ENCODE measurements around the gene OR6A2.
"Not testable (repeated sequence)": the region's sequence is repeated elsewhere in the genome, so short reads cannot be mapped to it uniquely, and the experiment has no call there.

The OR6A2 gene

DNA sequence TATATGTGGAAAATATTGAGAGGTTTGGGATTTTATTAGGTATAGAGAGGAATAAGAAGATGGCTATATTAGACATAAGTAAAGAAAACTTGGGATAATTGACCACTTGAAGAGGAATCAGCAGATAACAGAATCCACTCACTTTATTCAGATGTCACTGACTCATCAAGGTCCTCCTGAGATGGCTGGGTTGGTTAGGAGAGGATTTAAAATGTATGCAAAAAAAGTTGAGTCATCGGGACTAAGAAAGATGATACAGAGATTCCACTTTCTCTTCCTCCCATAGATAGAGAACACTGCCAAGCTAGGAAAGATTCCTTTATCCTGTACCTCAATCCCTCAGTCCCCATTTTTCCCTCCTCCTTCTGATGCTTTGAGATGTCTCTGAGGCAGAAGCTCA, at the start of gene OR6A2:
TSS of gene OR6A2 (minus strand) at position 288 of the 400 bp plus-strand sequence. CDS start 3,981 bp downstream, outside the sequence.
- no peak for DNase-seq (ENCODE audit: low read depth in 4 of 4, low spot score in 1 of 4)

GRCh38 chr11:6845383-6845782, 45.9 kb upstream of the OR6A2 start, which contains the start of gene OR10A5:
Gene OR10A5 (plus strand): TSS chr11:6845683. CDS start chr11:6845683, 0 bp downstream.
- no peak for DNase-seq (ENCODE audit: low read depth in 4 of 4, low spot score in 1 of 4)

DNA sequence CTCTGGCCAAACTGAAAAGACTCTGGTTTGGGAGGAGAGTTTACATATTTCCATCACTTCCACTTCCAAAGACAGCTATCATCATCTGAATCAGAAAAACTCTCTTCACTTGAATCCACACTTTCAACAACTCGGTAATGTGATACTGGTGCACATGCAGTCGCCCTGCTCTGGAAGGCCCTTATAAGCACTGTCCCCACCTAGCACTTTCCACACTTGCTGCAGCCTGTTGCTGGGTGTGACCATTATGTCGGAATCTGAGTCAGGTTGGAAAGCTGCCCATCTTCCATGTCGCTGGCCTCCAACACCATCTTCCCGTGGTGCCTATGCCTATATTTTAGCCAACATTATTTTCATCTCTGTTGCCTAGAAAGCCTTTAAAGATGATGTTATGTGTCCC, 44.9 kb upstream of the OR6A2 start:
- no peak for DNase-seq (ENCODE audit: low read depth in 4 of 4, low spot score in 1 of 4)

DNA sequence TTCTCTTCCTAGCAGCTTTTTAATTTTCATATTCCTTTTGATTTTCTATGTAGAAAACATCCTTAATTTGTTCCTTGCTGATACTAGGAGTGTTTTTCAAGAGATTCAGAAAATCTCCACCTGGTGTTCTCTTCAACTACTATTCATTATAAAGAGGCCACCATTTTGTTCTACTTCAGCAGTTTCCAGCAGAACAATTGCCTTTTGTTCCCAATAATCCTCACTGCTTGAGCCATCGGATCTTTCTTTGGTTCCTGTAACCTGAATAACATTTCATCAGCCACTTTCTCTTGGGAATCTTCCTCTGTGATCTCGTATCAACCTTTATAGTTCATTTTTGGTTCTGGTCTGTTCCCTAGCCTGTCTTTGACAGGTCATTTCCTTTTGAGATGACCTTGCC, 44.2 kb upstream of the OR6A2 start:
- no peak for DNase-seq (ENCODE audit: low read depth in 4 of 4, low spot score in 1 of 4)

GRCh38 chr11:6841694-6842093, 42.2 kb upstream of the OR6A2 start:
- DNase-seq (ENCODE audit: low read depth in 4 of 4, low spot score in 1 of 4): no peak

- DNase-seq (ENCODE audit: low read depth in 4 of 4, low spot score in 1 of 4): no peak
Measured at GRCh38 chr11:6834021-6834420, 34.5 kb upstream of the OR6A2 start.

DNA sequence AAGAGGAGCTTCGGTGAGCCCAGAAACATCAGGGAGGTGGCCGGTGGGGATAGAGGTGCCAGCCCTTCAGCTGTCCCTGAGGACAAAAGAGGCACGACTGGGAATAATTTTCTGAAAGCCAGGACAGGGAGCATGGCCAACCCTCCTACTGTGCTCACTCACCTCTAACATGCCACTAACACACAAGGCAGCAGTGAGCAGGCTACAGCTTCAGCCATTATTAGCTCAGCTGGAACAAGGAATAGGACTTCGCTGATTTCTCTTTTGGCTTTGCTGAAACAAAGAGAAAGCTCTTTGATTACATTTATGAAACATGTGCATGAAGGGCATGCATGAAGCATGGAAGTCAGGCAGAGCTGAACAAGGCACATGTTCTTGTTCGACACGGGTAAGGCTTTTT, 33.9 kb upstream of the OR6A2 start:
- DNase-seq (ENCODE audit: low read depth in 4 of 4, low spot score in 1 of 4): no peak

DNA sequence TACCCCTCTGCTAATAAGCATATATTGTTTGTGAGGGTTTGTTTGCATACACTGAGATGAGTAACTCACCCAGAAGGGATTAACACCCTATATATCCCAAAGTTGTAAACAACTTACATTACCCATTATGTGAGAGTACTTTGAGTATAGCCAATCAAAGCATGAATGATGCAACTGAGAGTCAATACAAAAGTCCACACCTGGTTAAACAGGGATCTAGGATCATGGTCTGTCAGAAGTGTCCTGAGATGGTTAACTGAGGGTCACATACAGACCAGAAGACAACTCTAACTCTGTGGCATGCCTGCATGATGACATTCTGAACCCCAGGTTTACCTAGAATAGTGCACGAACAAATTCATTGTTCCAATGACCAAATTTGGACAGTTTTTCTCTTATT, 28.6 kb upstream of the OR6A2 start:
- DNase-seq (ENCODE audit: low read depth in 4 of 4, low spot score in 1 of 4): no peak

DNA sequence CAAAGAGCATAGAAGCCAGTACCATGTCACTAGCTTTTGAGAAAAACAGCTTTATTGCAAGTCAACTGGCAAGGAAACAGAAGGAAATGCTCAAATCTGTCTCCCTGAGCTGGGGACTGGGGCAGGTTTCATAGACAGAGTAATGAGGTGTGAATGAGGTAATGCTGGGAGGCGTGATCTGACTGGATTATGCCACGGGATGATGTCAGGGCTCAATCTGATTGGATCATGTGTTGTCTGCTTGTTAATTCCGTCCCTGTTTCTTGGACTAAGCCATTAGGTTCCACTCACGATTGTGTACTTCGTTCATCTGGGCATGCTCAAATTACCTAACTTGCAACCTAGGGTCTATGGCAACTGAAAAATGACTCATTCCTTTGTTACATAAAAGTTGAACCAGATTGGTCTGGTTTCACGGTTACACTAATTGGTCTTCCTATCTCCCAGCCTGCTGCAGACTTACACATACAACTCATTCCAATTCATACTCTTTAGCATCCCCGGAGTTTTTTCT, 25.8 kb upstream of the OR6A2 start:
- no peak for DNase-seq (ENCODE audit: low read depth in 4 of 4, low spot score in 1 of 4)

GRCh38 chr11:6824136-6824823, 24.8 kb upstream of the OR6A2 start:
- DNase-seq (ENCODE audit: low read depth in 4 of 4, low spot score in 1 of 4): no peak

DNA sequence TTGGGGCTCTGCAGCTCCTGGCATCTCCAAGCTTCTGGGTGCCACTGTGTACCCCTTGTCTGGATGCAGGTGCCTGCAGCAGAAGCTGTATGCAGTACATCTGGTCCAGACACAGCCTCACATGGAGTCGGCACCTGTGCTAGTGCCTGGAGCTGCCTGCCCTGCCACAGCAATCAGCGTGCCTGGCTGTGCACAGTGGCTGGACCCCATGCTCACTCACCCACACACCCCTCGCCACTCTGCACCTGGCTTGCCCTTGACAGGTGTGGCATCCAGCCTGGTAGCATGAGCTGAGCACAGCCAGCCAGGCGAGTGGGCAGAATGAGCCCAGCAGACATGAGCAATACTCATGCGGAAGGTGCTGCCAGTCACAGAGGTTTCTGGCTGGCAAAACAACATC, 19.5 kb upstream of the OR6A2 start:
- DNase-seq (ENCODE audit: low read depth in 4 of 4, low spot score in 1 of 4): no peak

GRCh38 chr11:6817694-6818093, 18.2 kb upstream of the OR6A2 start:
- DNase-seq (ENCODE audit: low read depth in 4 of 4, low spot score in 1 of 4): no peak

DNA sequence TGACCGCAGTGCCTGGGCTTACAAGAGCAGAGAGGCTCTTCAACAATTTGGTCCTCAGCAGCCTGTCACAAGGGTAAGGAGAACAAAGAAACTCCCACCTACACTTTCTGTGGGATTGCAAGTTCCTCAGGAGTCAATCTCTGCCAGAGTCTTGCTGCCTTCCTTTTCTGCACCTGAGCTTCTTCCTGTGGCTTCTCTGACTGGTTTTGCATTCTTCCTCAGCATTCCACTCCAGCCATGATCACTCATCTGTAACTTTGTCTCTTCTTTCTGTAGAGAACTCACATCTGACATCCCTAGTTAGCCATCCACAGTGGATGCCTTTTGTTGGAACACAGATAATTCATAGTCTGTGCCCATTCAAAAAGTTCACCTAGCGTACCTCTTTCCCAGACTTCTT, 14.2 kb upstream of the OR6A2 start:
- no peak for DNase-seq (ENCODE audit: low read depth in 4 of 4, low spot score in 1 of 4)

DNA sequence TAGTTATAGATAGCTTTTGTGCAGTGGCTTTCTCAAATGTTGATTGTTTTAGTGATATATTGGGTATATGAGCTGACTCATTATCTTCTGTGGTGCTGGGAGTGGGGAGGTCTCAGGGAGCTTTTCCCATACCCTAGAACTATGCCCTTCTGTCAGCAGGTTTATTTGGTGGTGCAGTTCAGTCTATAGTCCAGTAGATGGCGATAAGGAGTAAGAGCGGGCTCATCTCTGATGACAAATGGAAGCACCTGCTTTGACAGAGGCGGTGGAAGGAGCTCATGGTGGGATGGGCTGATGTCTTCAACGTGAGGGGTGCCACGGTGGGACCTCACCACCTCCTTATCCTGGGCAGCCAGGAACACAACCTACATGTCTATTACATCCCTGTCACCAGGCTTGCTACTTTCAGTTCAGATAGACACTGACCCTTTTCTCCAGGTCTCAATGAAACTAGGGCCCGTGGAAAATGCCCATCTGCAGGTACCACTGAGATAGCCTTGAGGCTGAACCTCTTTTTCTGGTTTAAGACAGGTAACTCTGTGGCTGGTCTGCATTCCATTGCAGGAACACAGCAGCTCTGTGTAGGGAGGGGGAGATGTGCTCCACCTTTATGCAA, 13.0 kb upstream of the OR6A2 start:
- DNase-seq (ENCODE audit: low read depth in 4 of 4, low spot score in 1 of 4): no peak

DNA sequence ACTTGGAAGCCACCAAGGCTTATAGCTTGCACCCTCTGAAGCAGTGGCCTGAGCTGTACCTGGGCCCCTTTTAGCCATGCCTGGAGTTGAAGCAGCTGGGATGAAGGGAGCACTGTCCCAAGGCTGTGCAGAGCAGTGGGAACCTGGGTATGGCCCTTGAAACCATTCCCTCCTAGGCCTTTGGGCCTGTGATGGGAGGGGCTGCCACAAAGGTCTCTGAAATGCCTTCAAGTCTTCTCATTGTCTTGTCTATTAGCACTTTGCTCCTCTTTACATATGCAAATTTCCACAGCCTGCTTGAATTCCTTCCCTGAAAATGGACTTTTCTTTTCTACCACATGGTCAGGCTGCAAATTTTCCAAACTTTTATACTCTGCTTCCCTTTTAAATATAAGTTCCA, 1.6 kb upstream of the OR6A2 start:
- not testable (repeated sequence) for DNase-seq (ENCODE audit: low read depth in 4 of 4, low spot score in 1 of 4)

DNA sequence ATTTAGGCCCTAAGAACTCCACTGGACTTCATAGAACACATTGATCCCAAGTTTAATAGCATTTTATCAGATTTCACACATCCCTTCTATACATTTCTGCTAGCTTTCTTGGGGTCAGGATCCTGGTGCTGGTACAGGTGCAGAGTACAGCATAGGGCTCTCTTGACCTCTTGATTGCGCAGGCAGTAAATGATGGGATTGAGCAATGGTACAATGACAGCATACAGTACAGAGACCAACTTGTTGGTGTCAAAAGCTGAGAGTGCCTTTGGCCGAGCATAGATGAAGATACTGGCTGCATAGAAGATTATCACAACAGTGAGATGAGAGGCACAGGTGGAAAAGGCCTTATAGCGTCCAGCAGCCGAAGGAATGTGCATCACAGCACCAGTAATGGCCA, 4.8 kb downstream of the OR6A2 start:
- DNase-seq (ENCODE audit: low read depth in 4 of 4, low spot score in 1 of 4): no peak

DNA sequence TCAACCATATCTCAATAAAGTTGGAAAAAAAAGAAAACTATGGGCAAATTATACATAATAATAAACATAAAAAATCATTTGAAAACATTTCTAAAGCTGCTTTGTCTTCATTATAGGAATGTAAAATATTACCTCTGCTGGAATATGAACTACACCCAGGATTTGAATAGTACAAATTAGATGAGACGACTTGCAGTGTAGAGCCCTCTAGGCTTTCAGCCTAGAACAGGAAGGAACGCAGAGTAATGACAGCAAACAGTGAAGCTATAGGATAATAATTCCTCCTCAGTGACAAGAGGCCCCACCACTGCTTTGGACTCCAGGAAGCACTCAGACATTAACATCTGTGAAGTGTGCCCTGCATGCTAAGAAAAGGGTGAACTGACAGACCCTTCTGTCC, 8.9 kb downstream of the OR6A2 start:
- DNase-seq (ENCODE audit: low read depth in 4 of 4, low spot score in 1 of 4): no peak

DNA sequence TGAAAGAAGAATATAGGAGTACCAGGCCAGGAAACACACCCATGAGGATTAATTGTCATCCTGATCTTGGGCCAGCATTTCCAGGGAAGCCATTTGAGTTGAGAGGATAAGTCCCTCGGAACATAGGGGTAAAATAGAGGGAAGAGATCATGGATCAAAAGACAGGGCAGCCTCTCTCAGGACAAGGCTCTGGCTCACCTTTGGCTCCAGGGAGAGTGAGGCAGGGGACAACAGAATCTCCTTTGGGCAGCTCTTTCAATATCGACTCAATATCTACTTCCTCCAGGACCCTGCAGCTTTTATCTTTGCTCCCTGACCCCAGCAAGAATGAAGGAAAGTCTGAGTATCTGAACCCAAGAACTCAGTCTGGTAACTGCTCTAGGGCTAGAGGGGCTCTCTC, 16.8 kb downstream of the OR6A2 start, which contains the start of gene OR2AG1:
TSS of gene OR2AG1 (plus strand) at position 301 of the 400 bp plus-strand sequence. CDS start 2,018 bp downstream, outside the sequence.
- no peak for DNase-seq (ENCODE audit: low read depth in 4 of 4, low spot score in 1 of 4)

GRCh38 chr11:6780829-6781228, 18.7 kb downstream of the OR6A2 start:
- no peak for DNase-seq (ENCODE audit: low read depth in 4 of 4, low spot score in 1 of 4)

DNA sequence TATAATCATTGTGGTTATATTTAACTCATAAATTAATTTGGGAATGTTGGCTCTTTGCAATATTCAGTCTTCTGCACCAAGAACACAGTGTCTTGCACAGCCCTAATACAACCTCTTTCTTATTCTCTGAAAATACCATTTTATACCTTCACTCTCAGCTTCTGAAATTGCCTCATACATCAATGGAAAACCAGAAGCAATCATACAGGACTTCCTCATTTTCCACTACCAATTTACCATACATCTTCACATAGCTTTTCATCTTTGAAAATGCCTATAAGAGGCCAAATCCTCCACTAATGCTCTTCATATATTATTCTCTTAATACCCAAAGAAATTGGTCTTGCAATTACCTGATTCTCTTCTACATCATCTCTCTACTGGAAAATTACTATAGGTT, 21.0 kb downstream of the OR6A2 start:
- no peak for DNase-seq (ENCODE audit: low read depth in 4 of 4, low spot score in 1 of 4)

- DNase-seq (ENCODE audit: low read depth in 4 of 4, low spot score in 1 of 4): no peak
Measured at GRCh38 chr11:6771926-6772893, 27.3 kb downstream of the OR6A2 start, which contains the start of gene OR2AG2. Gene OR2AG2 (minus strand): TSS chr11:6771976. CDS start chr11:6768957, 3,019 bp downstream.
